GM23338 (cell line): ENCODE data around the gene RABGAP1L. TPM values are rescaled to one million over a fixed set of nuclear protein-coding genes. Genes with fewer than 3 reads are reported as not detected.

ENCODE experiments used
- ATAC-seq: fragments of 200-7000 bp; cut with Tn5 transposase; 3 replicates; pipeline ENCODE4 v1.9.1; 2020
- DNase-seq: peaks from one replicate; pipeline ENCODE4 v3.0.0-alpha.2; 2015; ENCODE audit warnings: low spot score
- H2AFZ ChIP-seq: fragments of 200-600 bp; sonication (generic); 2 replicates; pipeline ENCODE4 v1.8.0; 2016; ENCODE audit warnings: antibody characterized with exemption, mild to moderate bottlenecking, moderate library complexity
- H3F3A ChIP-seq: fragments of 200-600 bp; sonication (generic); replicated peaks from 2 replicates; pipeline ENCODE4 v1.8.0; 2017; ENCODE audit warnings: antibody characterized with exemption, mixed run types, low read depth
- H3K27ac ChIP-seq: fragments of 200-600 bp; sonication (generic); 2 replicates; pipeline ENCODE4 v1.6.1; 2016; ENCODE audit warnings: low read depth
- H3K27me3 ChIP-seq: fragments of 200-600 bp; sonication (generic); 2 replicates; pipeline ENCODE4 v1.8.0; 2016; ENCODE audit warnings: mild to moderate bottlenecking, mixed run types, moderate library complexity; ENCODE audit not compliant: insufficient read depth
- H3K36me3 ChIP-seq: fragments of 200-600 bp; sonication (generic); 2 replicates; pipeline ENCODE4 v1.8.0; 2016; ENCODE audit warnings: mild to moderate bottlenecking; ENCODE audit not compliant: insufficient read depth
- H3K4me1 ChIP-seq: fragments of 200-600 bp; sonication (generic); 2 replicates; pipeline ENCODE4 v1.8.0; 2016; ENCODE audit warnings: mild to moderate bottlenecking, moderate library complexity; ENCODE audit not compliant: insufficient read depth
- H3K4me2 ChIP-seq: fragments of 200-600 bp; sonication (generic); 2 replicates; pipeline ENCODE4 v1.7.1; 2017; ENCODE audit warnings: mixed run types
- H3K4me3 ChIP-seq: fragments of 200-600 bp; sonication (generic); 2 replicates; pipeline ENCODE4 v1.6.1; 2016; ENCODE audit warnings: mixed run types
- H3K79me2 ChIP-seq: fragments of 200-600 bp; sonication (generic); replicated peaks from 2 replicates; pipeline ENCODE4 v1.8.0; 2017; ENCODE audit warnings: mild to moderate bottlenecking; ENCODE audit not compliant: insufficient read depth
- H3K9me2 ChIP-seq: fragments of 200-600 bp; sonication (generic); 2 replicates; pipeline ENCODE4 v1.8.0; 2017; ENCODE audit not compliant: insufficient read depth
- H4K20me1 ChIP-seq: fragments of 200-600 bp; sonication (generic); replicated peaks from 2 replicates; pipeline ENCODE4 v1.8.0; 2017; ENCODE audit warnings: mild to moderate bottlenecking; ENCODE audit not compliant: insufficient read depth
- H3K27ac Mint-ChIP-seq: 2 replicates; pipeline ENCODE4 v1.8.0; 2020; ENCODE audit warnings: inconsistent platforms, mild to moderate bottlenecking, moderate library complexity, mixed read lengths
- H3K27me3 Mint-ChIP-seq: 3 replicates; pipeline ENCODE4 v1.8.0; 2022; ENCODE audit warnings: low read depth, mild to moderate bottlenecking, moderate library complexity, mixed read lengths, inconsistent platforms; ENCODE audit not compliant: insufficient read depth, poor library complexity
- H3K36me3 Mint-ChIP-seq: 3 replicates; pipeline ENCODE4 v1.8.0; 2021; ENCODE audit warnings: low read depth, mild to moderate bottlenecking, inconsistent platforms, moderate library complexity, mixed read lengths
- H3K4me1 Mint-ChIP-seq: 3 replicates; pipeline ENCODE4 v1.8.0; 2020; ENCODE audit warnings: mild to moderate bottlenecking, inconsistent platforms, mixed read lengths
- H3K4me3 Mint-ChIP-seq: 3 replicates; pipeline ENCODE4 v1.8.0; 2021; ENCODE audit warnings: moderate library complexity, mild to moderate bottlenecking, inconsistent platforms, mixed read lengths
- H3K9me3 Mint-ChIP-seq: 3 replicates; pipeline ENCODE4 v1.8.0; 2020; ENCODE audit warnings: moderate library complexity, mild to moderate bottlenecking, inconsistent platforms, mixed read lengths
- CTCF ChIP-seq, 2 experiments: fragments of 200-600 bp in 1 of 2; sonication (generic) in 1 of 2; conservative IDR thresholded peaks; 2 replicates each; pipeline versions ENCODE4 v1.5.1 to v1.6.1; 2016 to 2017; ENCODE audit warnings: antibody characterized with exemption in 2 of 2, low read depth in 2 of 2, mild to moderate bottlenecking in 2 of 2, moderate library complexity in 1 of 2
- ETS1 ChIP-seq: IDR thresholded peaks from 2 replicates; pipeline ENCODE4 v1.6.1; 2016; ENCODE audit warnings: antibody characterized with exemption
- EZH2 ChIP-seq: fragments of 200-600 bp; sonication (generic); IDR thresholded peaks from one replicate; pipeline ENCODE4 v1.8.0; 2017; ENCODE audit warnings: antibody characterized with exemption, mild to moderate bottlenecking, low read depth; ENCODE audit not compliant: unreplicated experiment
- NANOG ChIP-seq: IDR thresholded peaks from 2 replicates; pipeline ENCODE4 v1.6.1; 2016; ENCODE audit warnings: antibody characterized with exemption, borderline replicate concordance
- POLR2AphosphoS5 ChIP-seq: IDR thresholded peaks from 2 replicates; pipeline ENCODE4 v1.6.1; 2016; ENCODE audit warnings: antibody characterized with exemption, low read depth
- REST ChIP-seq: IDR thresholded peaks from one replicate; pipeline ENCODE4 v1.6.1; 2018; ENCODE audit warnings: antibody characterized with exemption; ENCODE audit not compliant: unreplicated experiment
- ZNF331 ChIP-seq: fragments of 250-450 bp; sonication (Bioruptor Pico); IDR thresholded peaks from 2 replicates; pipeline ENCODE4 v1.5.0; 2020; ENCODE audit warnings: low read depth, mild to moderate bottlenecking, moderate library complexity
- ZNF462 ChIP-seq: fragments of 250-450 bp; sonication (Bioruptor Pico); IDR thresholded peaks from 2 replicates; pipeline ENCODE4 v1.5.0; 2020; ENCODE audit warnings: mild to moderate bottlenecking, moderate library complexity
- polyA plus RNA-seq: library from polyadenylated mRNA; unstranded; fragments of >200 nt; fragmentation: Nextera tagmentation; extraction: Ambion mirVana; gene quantifications from 2 replicates; pipeline ENCODE4 v1.2.1, GENCODE V29; 2016
- total RNA-seq: library from RNA; depleted of rRNA; stranded (reverse); fragments of >200 nt; shearing (Covaris generic); gene quantifications from 2 replicates; pipeline ENCODE4 v1.2.3, GENCODE V29; 2014

The RABGAP1L gene
- total and polyA plus RNA-seq, 2 experiments from 2014 or later, result 83.2 to 136 TPM

- H3K4me3 Mint-ChIP-seq, result no peak overlapping the region
- no peaks in the 10 kb centered on the region for H3K4me1 ChIP-seq
- H3K36me3 Mint-ChIP-seq, result peaks cover 22% of the 10 kb centered on the region
- no peak overlapping the region for H2AFZ ChIP-seq
- no peaks in the 10 kb centered on the region for H3K4me1 Mint-ChIP-seq
- no peaks in the 10 kb centered on the region for H3F3A ChIP-seq
- ATAC-seq (no peak), DNase-seq (no peak)
- H3K4me3 ChIP-seq, result no peak overlapping the region
- no peaks in the 10 kb centered on the region for H3K9me2 ChIP-seq
- H3K79me2 ChIP-seq, result no peaks in the 10 kb centered on the region
- no peaks in the 10 kb centered on the region for H3K27me3 Mint-ChIP-seq
- no peak overlapping the region for H3K27ac Mint-ChIP-seq
- no peaks in the 10 kb centered on the region for H4K20me1 ChIP-seq
- H3K36me3 ChIP-seq, result no peaks in the 10 kb centered on the region
- no peaks in the 10 kb centered on the region for H3K27me3 ChIP-seq
- H3K27ac ChIP-seq, result no peak overlapping the region
- H3K9me3 Mint-ChIP-seq, result peaks cover 8% of the 10 kb centered on the region
- no peak overlapping the region for H3K4me2 ChIP-seq
- TF ChIP-seq REST (no peak), ETS1 (no peak), ZNF462 (no peak), EZH2 (no peak), ZNF331 (CRISPR knock-in tag) (no peak), NANOG (no peak), POLR2AphosphoS5 (no peak), CTCF (conservative IDR thresholded peaks at IDR 0.05; ENCODE audit: low read depth in 2 of 2) (no peak)
Measured at GRCh38 chr1:174224641-174225040, 65.3 kb downstream of the RABGAP1L start.
